Osteocyte (in vitro differentiated cells): ENCODE results near the gene LRPPRC. TPM values are rescaled to one million over a fixed set of nuclear protein-coding genes. Genes with fewer than 3 reads are reported as not detected.
A peak's percentile ranks its signal among the peaks of the same experiment; 100 is the strongest.

Experiments
- DNase-seq: peaks from one replicate; pipeline ENCODE4 v3.0.0; 2021; ENCODE audit warnings: mixed read lengths; ENCODE audit not compliant: unreplicated experiment; ENCODE audit errors: extremely low spot score
- H3K27ac Mint-ChIP-seq: one replicate; pipeline ENCODE4 v1.8.0; 2021; ENCODE audit warnings: mild to moderate bottlenecking, mixed read lengths; ENCODE audit not compliant: unreplicated experiment
- H3K27me3 Mint-ChIP-seq: one replicate; pipeline ENCODE4 v1.8.0; 2021; ENCODE audit warnings: mixed read lengths; ENCODE audit not compliant: unreplicated experiment
- H3K36me3 Mint-ChIP-seq: one replicate; pipeline ENCODE4 v1.8.0; 2021; ENCODE audit warnings: mixed read lengths; ENCODE audit not compliant: unreplicated experiment
- H3K4me1 Mint-ChIP-seq: one replicate; pipeline ENCODE4 v1.8.0; 2021; ENCODE audit warnings: mixed read lengths; ENCODE audit not compliant: unreplicated experiment
- H3K4me3 Mint-ChIP-seq: one replicate; pipeline ENCODE4 v1.8.0; 2021; ENCODE audit warnings: mild to moderate bottlenecking, moderate library complexity, mixed read lengths; ENCODE audit not compliant: unreplicated experiment
- H3K9me3 Mint-ChIP-seq: one replicate; pipeline ENCODE4 v1.8.0; 2021; ENCODE audit warnings: mixed read lengths; ENCODE audit not compliant: unreplicated experiment
- CTCF ChIP-seq: fragments of 200-600 bp; sonication (generic); IDR thresholded peaks from 2 replicates; pipeline ENCODE4 v1.5.0; 2021; ENCODE audit warnings: antibody characterized with exemption, mild to moderate bottlenecking, moderate library complexity
- total RNA-seq: library from RNA; stranded (reverse); gene quantifications from 2 replicates; pipeline ENCODE4 v1.2.1, GENCODE V29; 2021

LRPPRC gene
- total RNA-seq, 1 donor from 2014 or later, result 73.8 TPM

DNA sequence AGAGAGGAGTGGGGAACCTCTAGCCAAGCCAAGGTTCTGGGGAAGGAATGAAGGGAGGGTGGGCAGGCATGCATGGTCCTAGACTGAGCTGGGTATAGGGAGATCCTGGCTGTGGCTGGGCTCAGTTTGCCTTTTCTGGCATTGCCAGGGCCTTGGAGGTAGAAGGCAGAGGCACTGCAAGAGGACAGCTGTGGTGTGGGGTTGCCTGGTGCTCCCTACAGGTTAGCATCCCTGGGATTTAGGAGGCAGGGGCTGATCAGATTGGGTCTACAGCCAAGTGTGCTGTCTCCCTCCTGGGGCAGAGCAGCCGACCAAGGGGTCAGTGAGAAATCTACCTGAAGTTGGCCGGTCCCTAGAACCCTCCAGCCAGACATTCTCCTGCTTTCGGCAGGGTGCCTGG is 141.1 kb downstream of the LRPPRC start:
- Mint-ChIP-seq H3K4me3 (no peak overlapping the region), H3K4me1 (no peaks in the 10 kb centered on the region), H3K9me3 (no peaks in the 10 kb centered on the region), H3K27me3 (peaks cover 57% of the 10 kb centered on the region), H3K36me3 (no peaks in the 10 kb centered on the region), H3K27ac (no peak overlapping the region)
- peak; percentile 66 for DNase-seq
- no peak for TF ChIP-seq CTCF

- Mint-ChIP-seq H3K4me3 (no peak overlapping the region), H3K4me1 (no peaks in the 10 kb centered on the region), H3K36me3 (no peaks in the 10 kb centered on the region), H3K27me3 (peaks cover 44% of the 10 kb centered on the region), H3K9me3 (no peaks in the 10 kb centered on the region), H3K27ac (no peak overlapping the region)
- DNase-seq, result peak; percentile 80
- no peak for TF ChIP-seq CTCF
These were observed 142.4 kb downstream of the LRPPRC start for GRCh38 chr2:43853141-43854081.

GRCh38 chr2:43852196-43852730 is 143.5 kb downstream of the LRPPRC start:
- no peak for DNase-seq
- H3K9me3 Mint-ChIP-seq, result no peaks in the 10 kb centered on the region
- no peaks in the 10 kb centered on the region for H3K36me3 Mint-ChIP-seq
- H3K4me1 Mint-ChIP-seq, result no peaks in the 10 kb centered on the region
- no peak for TF ChIP-seq CTCF
- H3K27ac Mint-ChIP-seq, result no peak overlapping the region
- H3K4me3 Mint-ChIP-seq, result no peak overlapping the region
- H3K27me3 Mint-ChIP-seq, result peaks cover 34% of the 10 kb centered on the region

DNA sequence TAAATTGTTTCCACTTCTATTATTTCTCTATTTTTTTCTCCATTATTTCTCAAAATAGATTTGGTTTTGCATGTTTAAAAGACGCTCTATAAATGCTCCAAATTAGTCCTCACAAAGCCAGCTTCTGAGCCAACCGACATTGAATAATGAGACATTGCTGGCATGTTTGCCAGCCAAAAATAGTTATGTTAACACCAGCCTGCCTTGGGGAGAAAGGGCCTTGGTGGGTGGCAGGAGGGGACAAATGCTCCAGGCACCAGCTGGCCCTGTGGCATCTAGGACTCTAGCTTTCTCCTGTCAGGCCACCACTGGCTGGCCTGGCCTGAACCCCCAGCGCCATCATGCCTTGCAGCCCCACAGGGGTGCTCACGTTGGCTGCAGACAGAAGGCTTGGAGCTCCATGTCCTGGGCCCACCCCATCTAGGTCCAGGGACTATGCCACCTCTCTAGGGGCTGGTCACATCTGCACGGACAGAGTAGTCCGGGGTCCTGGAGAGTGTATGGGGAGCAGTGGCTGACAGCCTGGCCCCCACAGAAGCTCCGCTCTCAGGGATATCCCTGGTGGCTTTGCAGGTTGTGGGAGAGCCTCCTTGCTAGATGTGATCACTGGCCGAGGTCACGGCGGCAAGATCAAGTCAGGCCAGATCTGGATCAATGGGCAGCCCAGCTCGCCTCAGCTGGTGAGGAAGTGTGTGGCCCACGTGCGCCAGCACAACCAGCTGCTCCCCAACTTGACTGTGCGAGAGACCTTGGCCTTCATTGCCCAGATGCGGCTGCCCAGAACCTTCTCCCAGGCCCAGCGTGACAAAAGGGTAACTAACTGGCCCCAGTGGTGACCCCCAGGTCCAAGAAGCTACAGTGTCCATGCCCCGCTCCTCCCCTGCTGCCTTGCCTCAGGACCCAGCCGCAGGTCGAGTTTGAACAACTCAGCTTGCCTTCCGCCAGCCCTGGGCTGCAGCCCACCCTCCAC is 144.5 kb downstream of the LRPPRC start:
- no peaks in the 10 kb centered on the region for H3K9me3 Mint-ChIP-seq
- H3K27ac Mint-ChIP-seq, result no peak overlapping the region
- peak; percentile 82 for DNase-seq
- no peaks in the 10 kb centered on the region for H3K36me3 Mint-ChIP-seq
- H3K4me3 Mint-ChIP-seq, result no peak overlapping the region
- peaks cover 34% of the 10 kb centered on the region for H3K27me3 Mint-ChIP-seq
- no peak for TF ChIP-seq CTCF
- no peaks in the 10 kb centered on the region for H3K4me1 Mint-ChIP-seq
